ENCODE data around the gene PIK3R1.
A peak's percentile ranks its signal among the peaks of the same experiment; 100 is the strongest.

The PIK3R1 gene

GRCh38 chr5:68344447-68345111 lies 129.0 kb downstream of the PIK3R1 start:
- TF ChIP-seq EP300 (IDR thresholded peaks at IDR 0.05; ENCODE audit: borderline replicate concordance) (peak; percentile 25; the same call in 1 of the 2 replicates), FOXM1 (IDR thresholded peaks at IDR 0.05; ENCODE audit: borderline replicate concordance, low read depth) (no peak), NFIC (IDR thresholded peaks at IDR 0.05) (peak; percentile 15; the same call in 1 of the 2 replicates), TAF1 (IDR thresholded peaks at IDR 0.05; ENCODE audit: low read depth) (no peak)

- TF ChIP-seq CREB1 (IDR thresholded peaks at IDR 0.05; ENCODE audit: low read depth) (no peak), CEBPB (IDR thresholded peaks at IDR 0.05) (no peak), NFIC (IDR thresholded peaks at IDR 0.05) (no peak), EP300 (IDR thresholded peaks at IDR 0.05; ENCODE audit: borderline replicate concordance) (no peak), TCF12 (IDR thresholded peaks at IDR 0.05; ENCODE audit: low read depth) (no peak), YY1 (IDR thresholded peaks at IDR 0.05; ENCODE audit: low read depth) (no peak), TAF1 (IDR thresholded peaks at IDR 0.05; ENCODE audit: low read depth) (no peak), REST (IDR thresholded peaks at IDR 0.05; ENCODE audit: low read depth) (no peak), TEAD4 (IDR thresholded peaks at IDR 0.05) (no peak), USF1 (IDR thresholded peaks at IDR 0.05) (no peak), RAD21 (IDR thresholded peaks at IDR 0.05; ENCODE audit: low read depth) (no peak), FOXM1 (IDR thresholded peaks at IDR 0.05; ENCODE audit: borderline replicate concordance, low read depth) (no peak), ZBTB7A (IDR thresholded peaks at IDR 0.05; ENCODE audit: low read depth) (no peak), EGR1 (IDR thresholded peaks at IDR 0.05) (no peak)
These were observed 129.6 kb downstream of the PIK3R1 start for GRCh38 chr5:68345171-68345570.

GRCh38 chr5:68345582-68345981 lies 130.0 kb downstream of the PIK3R1 start:
- TF ChIP-seq USF1 (IDR thresholded peaks at IDR 0.05) (no peak), ZBTB7A (IDR thresholded peaks at IDR 0.05; ENCODE audit: low read depth) (no peak), TAF1 (IDR thresholded peaks at IDR 0.05; ENCODE audit: low read depth) (no peak), NFIC (IDR thresholded peaks at IDR 0.05) (no peak)

GRCh38 chr5:68347536-68347935 lies 132.0 kb downstream of the PIK3R1 start:
- TF ChIP-seq CREB1 (IDR thresholded peaks at IDR 0.05; ENCODE audit: low read depth) (no peak), CEBPB (IDR thresholded peaks at IDR 0.05) (no peak), EP300 (IDR thresholded peaks at IDR 0.05; ENCODE audit: borderline replicate concordance) (no peak), MAX (IDR thresholded peaks at IDR 0.05) (no peak), YY1 (IDR thresholded peaks at IDR 0.05; ENCODE audit: low read depth) (no peak), TAF1 (IDR thresholded peaks at IDR 0.05; ENCODE audit: low read depth) (no peak), TCF12 (IDR thresholded peaks at IDR 0.05; ENCODE audit: low read depth) (no peak)

- no peak for TF ChIP-seq EGR1 (IDR thresholded peaks at IDR 0.05)
- TF ChIP-seq TEAD4 (IDR thresholded peaks at IDR 0.05), result no peak
- TF ChIP-seq EP300 (IDR thresholded peaks at IDR 0.05; ENCODE audit: borderline replicate concordance), result no peak
- TF ChIP-seq CEBPB (IDR thresholded peaks at IDR 0.05), result no peak
- no peak for TF ChIP-seq FOXM1 (IDR thresholded peaks at IDR 0.05; ENCODE audit: borderline replicate concordance, low read depth)
- TF ChIP-seq CREB1 (IDR thresholded peaks at IDR 0.05; ENCODE audit: low read depth), result no peak
- no peak for TF ChIP-seq RAD21 (IDR thresholded peaks at IDR 0.05; ENCODE audit: low read depth)
These were observed 133.1 kb downstream of the PIK3R1 start for GRCh38 chr5:68348447-68349222.

- TF ChIP-seq NFIC (IDR thresholded peaks at IDR 0.05) (no peak), MAX (IDR thresholded peaks at IDR 0.05) (no peak), YY1 (IDR thresholded peaks at IDR 0.05; ENCODE audit: low read depth) (no peak), EP300 (IDR thresholded peaks at IDR 0.05; ENCODE audit: borderline replicate concordance) (no peak), FOXM1 (IDR thresholded peaks at IDR 0.05; ENCODE audit: borderline replicate concordance, low read depth) (no peak), ZBTB7A (IDR thresholded peaks at IDR 0.05; ENCODE audit: low read depth) (no peak), TEAD4 (IDR thresholded peaks at IDR 0.05) (no peak), CREB1 (IDR thresholded peaks at IDR 0.05; ENCODE audit: low read depth) (no peak), USF1 (IDR thresholded peaks at IDR 0.05) (no peak)
These were observed 134.6 kb downstream of the PIK3R1 start for GRCh38 chr5:68350176-68350575.
